HEK293 (cell line): ENCODE results near the gene PI4KA.

Experiments used
- BCL11B ChIP-seq: fragments of 450-650 bp; formaldehyde crosslinking; IDR thresholded peaks from 2 replicates; pipeline ENCODE4 v1.5.1; 2016; ENCODE audit warnings: low read depth, missing biosample characterization, missing genetic modification characterization
- GFI1B ChIP-seq: fragments of 450-650 bp; formaldehyde crosslinking; IDR thresholded peaks from 2 replicates; pipeline ENCODE4 v1.5.1; 2016; ENCODE audit warnings: missing biosample characterization, missing genetic modification characterization
- GLIS2 ChIP-seq: fragments of 450-650 bp; formaldehyde crosslinking; IDR thresholded peaks from 2 replicates; pipeline ENCODE4 v1.5.1; 2016; ENCODE audit warnings: missing biosample characterization, missing genetic modification characterization
- HOXD13 ChIP-seq: sonication (generic); formaldehyde crosslinking; IDR thresholded peaks from 2 replicates; pipeline ENCODE4 v1.8.0; 2022; ENCODE audit warnings: missing genetic modification reagents, borderline replicate concordance
- IKZF3 ChIP-seq: fragments of 450-650 bp; IDR thresholded peaks from 2 replicates; pipeline ENCODE4 v1.5.0; 2018; ENCODE audit warnings: missing biosample characterization, mild to moderate bottlenecking, missing genetic modification characterization, moderate library complexity
- KLF8 ChIP-seq: fragments of 450-650 bp; formaldehyde crosslinking; IDR thresholded peaks from 2 replicates; pipeline ENCODE4 v1.5.1; 2016; ENCODE audit warnings: missing biosample characterization, missing genetic modification characterization
- MEIS1 ChIP-seq: sonication (generic); formaldehyde crosslinking; IDR thresholded peaks from 2 replicates; pipeline ENCODE4 v1.8.1; 2022; ENCODE audit warnings: missing genetic modification reagents, mild to moderate bottlenecking, borderline replicate concordance
- REPIN1 ChIP-seq: fragments of 450-650 bp; formaldehyde crosslinking; IDR thresholded peaks from 2 replicates; pipeline ENCODE4 v1.5.1; 2017; ENCODE audit warnings: missing biosample characterization, missing genetic modification characterization, low read depth
- REST ChIP-seq: fragments of 450-650 bp; formaldehyde crosslinking; IDR thresholded peaks from 2 replicates; pipeline ENCODE4 v1.5.1; 2016; ENCODE audit warnings: missing biosample characterization, missing genetic modification characterization
- SCRT2 ChIP-seq: fragments of 450-650 bp; formaldehyde crosslinking; IDR thresholded peaks from 2 replicates; pipeline ENCODE4 v1.5.1; 2016; ENCODE audit warnings: missing biosample characterization, missing genetic modification characterization
- ZBTB1 ChIP-seq: fragments of 450-650 bp; formaldehyde crosslinking; IDR thresholded peaks from 2 replicates; pipeline ENCODE4 v1.5.1; 2016; ENCODE audit warnings: missing biosample characterization, missing genetic modification characterization
- ZBTB20 ChIP-seq: fragments of 450-650 bp; formaldehyde crosslinking; IDR thresholded peaks from 2 replicates; pipeline ENCODE4 v1.5.1; 2016; ENCODE audit warnings: missing biosample characterization, missing genetic modification characterization
- ZBTB21 ChIP-seq: fragments of 450-650 bp; formaldehyde crosslinking; IDR thresholded peaks from 2 replicates; pipeline ENCODE4 v1.5.1; 2017; ENCODE audit warnings: missing biosample characterization, missing genetic modification characterization
- ZBTB48 ChIP-seq: fragments of 450-650 bp; formaldehyde crosslinking; IDR thresholded peaks from 2 replicates; pipeline ENCODE4 v1.5.1; 2016; ENCODE audit warnings: missing biosample characterization, missing genetic modification characterization
- ZBTB7A ChIP-seq: fragments of 450-650 bp; formaldehyde crosslinking; IDR thresholded peaks from 2 replicates; pipeline ENCODE4 v1.5.1; 2016; ENCODE audit warnings: low read depth, missing biosample characterization, missing genetic modification characterization
- ZFP41 ChIP-seq: fragments of 450-650 bp; formaldehyde crosslinking; IDR thresholded peaks from 2 replicates; pipeline ENCODE4 v1.5.1; 2016; ENCODE audit warnings: missing biosample characterization, missing genetic modification characterization, borderline replicate concordance
- ZFP69B ChIP-seq: fragments of 450-650 bp; formaldehyde crosslinking; IDR thresholded peaks from 2 replicates; pipeline ENCODE4 v1.5.1; 2016; ENCODE audit warnings: missing biosample characterization, missing genetic modification characterization
- ZNF121 ChIP-seq: fragments of 450-650 bp; formaldehyde crosslinking; IDR thresholded peaks from 2 replicates; pipeline ENCODE4 v1.5.1; 2016; ENCODE audit warnings: missing biosample characterization, missing genetic modification characterization
- ZNF157 ChIP-seq: fragments of 450-650 bp; formaldehyde crosslinking; IDR thresholded peaks from 2 replicates; pipeline ENCODE4 v1.5.1; 2016; ENCODE audit warnings: missing biosample characterization, missing genetic modification characterization
- ZNF169 ChIP-seq: fragments of 450-650 bp; formaldehyde crosslinking; IDR thresholded peaks from 2 replicates; pipeline ENCODE4 v1.5.1; 2016; ENCODE audit warnings: missing biosample characterization, missing genetic modification characterization
- ZNF2 ChIP-seq: fragments of 450-650 bp; formaldehyde crosslinking; IDR thresholded peaks from 2 replicates; pipeline ENCODE4 v1.5.1; 2016; ENCODE audit warnings: missing biosample characterization, missing genetic modification characterization
- ZNF202 ChIP-seq: fragments of 450-650 bp; formaldehyde crosslinking; IDR thresholded peaks from 2 replicates; pipeline ENCODE4 v1.5.1; 2016; ENCODE audit warnings: missing biosample characterization, missing genetic modification characterization, borderline replicate concordance
- ZNF211 ChIP-seq: fragments of 450-650 bp; formaldehyde crosslinking; IDR thresholded peaks from 2 replicates; pipeline ENCODE4 v1.5.1; 2016; ENCODE audit warnings: low read depth, missing biosample characterization, missing genetic modification characterization
- ZNF223 ChIP-seq: fragments of 450-650 bp; formaldehyde crosslinking; IDR thresholded peaks from 2 replicates; pipeline ENCODE4 v1.5.1; 2016; ENCODE audit warnings: missing biosample characterization, missing genetic modification characterization
- ZNF239 ChIP-seq: fragments of 450-650 bp; formaldehyde crosslinking; IDR thresholded peaks from 2 replicates; pipeline ENCODE4 v1.5.1; 2016; ENCODE audit warnings: missing biosample characterization, missing genetic modification characterization
- ZNF302 ChIP-seq: fragments of 450-650 bp; formaldehyde crosslinking; IDR thresholded peaks from 2 replicates; pipeline ENCODE4 v1.5.1; 2016; ENCODE audit warnings: missing biosample characterization, missing genetic modification characterization, low read depth
- ZNF394 ChIP-seq: fragments of 450-650 bp; formaldehyde crosslinking; IDR thresholded peaks from 2 replicates; pipeline ENCODE4 v1.5.1; 2016; ENCODE audit warnings: missing biosample characterization, missing genetic modification characterization, mild to moderate bottlenecking, moderate library complexity, borderline replicate concordance
- ZNF473 ChIP-seq: fragments of 450-650 bp; formaldehyde crosslinking; IDR thresholded peaks from 2 replicates; pipeline ENCODE4 v1.5.1; 2017; ENCODE audit warnings: missing biosample characterization, missing genetic modification characterization
- ZNF488 ChIP-seq: fragments of 450-650 bp; formaldehyde crosslinking; IDR thresholded peaks from 2 replicates; pipeline ENCODE4 v1.5.1; 2016; ENCODE audit warnings: missing biosample characterization, missing genetic modification characterization
- ZNF501 ChIP-seq: fragments of 450-650 bp; formaldehyde crosslinking; IDR thresholded peaks from 2 replicates; pipeline ENCODE4 v1.5.1; 2016; ENCODE audit warnings: missing biosample characterization, missing genetic modification characterization
- ZNF513 ChIP-seq: fragments of 450-650 bp; IDR thresholded peaks from 2 replicates; pipeline ENCODE4 v1.5.1; 2018; ENCODE audit warnings: missing biosample characterization, missing genetic modification characterization
- ZNF596 ChIP-seq: fragments of 450-650 bp; IDR thresholded peaks from 2 replicates; pipeline ENCODE4 v1.5.0; 2018; ENCODE audit warnings: missing biosample characterization, mild to moderate bottlenecking, missing genetic modification characterization, moderate library complexity
- ZNF629 ChIP-seq: fragments of 450-650 bp; formaldehyde crosslinking; IDR thresholded peaks from 2 replicates; pipeline ENCODE4 v1.5.1; 2017; ENCODE audit warnings: missing biosample characterization, missing genetic modification characterization
- ZNF664 ChIP-seq: fragments of 450-650 bp; formaldehyde crosslinking; IDR thresholded peaks from 2 replicates; pipeline ENCODE4 v1.5.1; 2016; ENCODE audit warnings: missing biosample characterization, missing genetic modification characterization
- ZNF701 ChIP-seq: fragments of 450-650 bp; formaldehyde crosslinking; IDR thresholded peaks from 2 replicates; pipeline ENCODE4 v1.5.1; 2016; ENCODE audit warnings: missing biosample characterization, missing genetic modification characterization
- ZNF707 ChIP-seq: fragments of 450-650 bp; formaldehyde crosslinking; IDR thresholded peaks from 2 replicates; pipeline ENCODE4 v1.5.1; 2016; ENCODE audit warnings: missing biosample characterization, missing genetic modification characterization
- ZNF747 ChIP-seq: fragments of 450-650 bp; formaldehyde crosslinking; IDR thresholded peaks from 2 replicates; pipeline ENCODE4 v1.5.1; 2016; ENCODE audit warnings: missing biosample characterization, missing genetic modification characterization
- ZNF792 ChIP-seq: fragments of 450-650 bp; formaldehyde crosslinking; IDR thresholded peaks from 2 replicates; pipeline ENCODE4 v1.5.1; 2016; ENCODE audit warnings: missing biosample characterization, missing genetic modification characterization

PI4KA gene

GRCh38 chr22:20857838-20858614, 585 bp downstream of the PI4KA start (continued):
- TF ChIP-seq ZNF488 (no peak), ZNF202 (tag by site-specific recombination) (no peak), ZNF302 (tag by site-specific recombination) (no peak), HOXD13 (CRISPR knock-in tag) (no peak), ZNF629 (peak; percentile 16; the same call in 1 of the 2 replicates), ZNF596 (tag by site-specific recombination) (no peak), ZNF394 (tag by site-specific recombination) (peak; percentile 17; the same call in 1 of the 2 replicates), ZBTB7A (tag by site-specific recombination) (no peak), ZBTB20 (tag by site-specific recombination) (no peak), KLF8 (tag by site-specific recombination) (peak; percentile 66), ZBTB1 (tag by site-specific recombination) (no peak), ZNF792 (tag by site-specific recombination) (no peak), GLIS2 (tag by site-specific recombination) (peak; percentile 96), ZNF513 (tag by site-specific recombination) (no peak), BCL11B (peak; percentile 85; the same call in 1 of the 2 replicates), ZNF211 (tag by site-specific recombination) (no peak), REPIN1 (tag by site-specific recombination) (no peak), ZBTB48 (peak; percentile 93), ZNF121 (tag by site-specific recombination) (no peak), REST (tag by site-specific recombination) (0 out of 2 replicates have a peak, but pooled peaks have one; percentile 33), ZFP41 (no peak), ZNF2 (tag by site-specific recombination) (no peak), ZFP69B (tag by site-specific recombination) (no peak; the same call in 1 of the 2 replicates), ZNF501 (tag by site-specific recombination) (no peak; the same call in 1 of the 2 replicates), ZNF169 (tag by site-specific recombination) (no peak), MEIS1 (CRISPR knock-in tag) (no peak), ZNF701 (tag by site-specific recombination) (no peak), ZNF239 (tag by site-specific recombination) (peak; percentile 26; the same call in 1 of the 2 replicates), ZNF707 (tag by site-specific recombination) (no peak), ZNF473 (no peak), ZNF223 (no peak), ZNF664 (tag by site-specific recombination) (no peak), GFI1B (tag by site-specific recombination) (no peak), IKZF3 (no peak), ZNF747 (tag by site-specific recombination) (no peak), ZBTB21 (tag by site-specific recombination) (0 out of 2 replicates have a peak, but pooled peaks have one; percentile 35), SCRT2 (tag by site-specific recombination) (peak; percentile 46), ZNF157 (tag by site-specific recombination) (no peak)
